IMR-90 (cell line): Measurements from ENCODE around the gene PTP4A2.

Experiments used
- CEBPB ChIP-seq: IDR thresholded peaks from 2 replicates; pipeline ENCODE4 v1.6.1; 2012; ENCODE audit warnings: low read depth, low read length, improper control_type of control experiment
- CTCF ChIP-seq: conservative IDR thresholded peaks from 2 replicates; pipeline ENCODE4 v1.5.1; 2012; ENCODE audit warnings: mild to moderate bottlenecking, low read depth, low read length, improper control_type of control experiment
- POLR2A ChIP-seq: IDR thresholded peaks from 2 replicates; pipeline ENCODE4 v1.6.1; 2012; ENCODE audit warnings: mild to moderate bottlenecking, low read depth, low read length
- RAD21 ChIP-seq: IDR thresholded peaks from 2 replicates; pipeline ENCODE4 v1.6.1; 2012; ENCODE audit warnings: low read length, improper control_type of control experiment
- RFX5 ChIP-seq: IDR thresholded peaks from 2 replicates; pipeline ENCODE4 v1.8.0; 2012; ENCODE audit warnings: low read depth, mild to moderate bottlenecking, low read length, moderate library complexity
- SMC3 ChIP-seq: fragments of 150-350 bp; IDR thresholded peaks from 2 replicates; pipeline ENCODE4 v1.6.1; 2016; ENCODE audit warnings: low read depth, mild to moderate bottlenecking, antibody characterized with exemption, low read length, moderate library complexity
- TF ChIP-seq, protein P1 (sequence below): fragments of 150-350 bp; IDR thresholded peaks from 2 replicates; pipeline ENCODE4 v1.6.1; 2017; ENCODE audit warnings: mild to moderate bottlenecking, antibody characterized with exemption, low read length, low read depth

GRCh38 chr1:31901838-31902509 lies 36.2 kb downstream of the PTP4A2 start:
- TF ChIP-seq CTCF (no peak), RAD21 (no peak), POLR2A (no peak), CEBPB (no peak), SMC3 (no peak), RFX5 (no peak)
- TF ChIP-seq, protein P1, sequence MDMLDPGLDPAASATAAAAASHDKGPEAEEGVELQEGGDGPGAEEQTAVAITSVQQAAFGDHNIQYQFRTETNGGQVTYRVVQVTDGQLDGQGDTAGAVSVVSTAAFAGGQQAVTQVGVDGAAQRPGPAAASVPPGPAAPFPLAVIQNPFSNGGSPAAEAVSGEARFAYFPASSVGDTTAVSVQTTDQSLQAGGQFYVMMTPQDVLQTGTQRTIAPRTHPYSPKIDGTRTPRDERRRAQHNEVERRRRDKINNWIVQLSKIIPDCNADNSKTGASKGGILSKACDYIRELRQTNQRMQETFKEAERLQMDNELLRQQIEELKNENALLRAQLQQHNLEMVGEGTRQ = no peak
